Spleen (tissue), 7 donors: ENCODE measurements around the gene ZNF682.

ENCODE experiments used
- POLR2A ChIP-seq, 3 donors: fragments of 450-650 bp; IDR thresholded peaks; one replicate each; pipeline ENCODE4 v1.5.1; 2017; ENCODE audit warnings: antibody characterized with exemption in 3 of 3, mild to moderate bottlenecking in 1 of 3
- POLR2AphosphoS5 ChIP-seq, 3 donors: sonication (generic); formaldehyde crosslinking; IDR thresholded peaks; one replicate each; pipeline ENCODE4 v1.5.1; 2017; ENCODE audit warnings: antibody characterized with exemption in 3 of 3
- TF ChIP-seq, protein P1 (sequence below), 11 experiments: fragments of 200-600 bp in 7 of 11; fragments of 450-650 bp in 4 of 11; sonication (generic) in 4 of 11; IDR thresholded peaks in 8 of 11; conservative IDR thresholded peaks in 3 of 11; 1 replicate in 7 of 11; 2 replicates in 4 of 11; pipeline versions ENCODE4 v1.4.0 to v1.8.0; 2016 to 2021; ENCODE audit warnings: antibody characterized with exemption in 11 of 11, inconsistent platforms in 4 of 11, mild to moderate bottlenecking in 1 of 11
- donor health status: DM: no; HTN: no; CAD: no; lungs with moderate emphysema.
- donor health status: DM: no; HTN: no; CAD: no.
- donor health status: DM: no; HTN: no; CAD: no.

DNA sequence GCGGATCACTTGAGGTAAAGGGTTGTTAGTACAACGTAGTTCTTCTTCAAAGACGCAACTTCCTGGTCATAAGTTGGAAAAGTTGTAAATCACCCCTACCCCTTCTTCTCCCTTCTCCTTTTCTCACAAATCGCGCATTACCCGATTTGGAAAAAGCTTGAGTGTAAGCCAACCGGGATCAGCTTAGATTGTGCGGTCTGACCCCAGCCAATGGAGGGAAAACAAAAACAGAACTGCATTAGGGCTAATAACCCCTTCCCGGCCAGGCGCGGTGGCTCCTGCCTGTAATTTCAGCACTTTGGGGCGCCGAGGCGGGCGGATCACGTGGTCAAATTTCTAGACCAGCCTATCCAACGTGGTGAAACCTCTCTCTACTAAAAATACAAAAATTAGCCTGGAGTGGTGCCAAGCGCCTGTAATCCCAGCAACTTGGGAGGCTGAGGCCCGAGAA lies 39.3 kb upstream of the ZNF682 start:
- TF ChIP-seq, protein P1, sequence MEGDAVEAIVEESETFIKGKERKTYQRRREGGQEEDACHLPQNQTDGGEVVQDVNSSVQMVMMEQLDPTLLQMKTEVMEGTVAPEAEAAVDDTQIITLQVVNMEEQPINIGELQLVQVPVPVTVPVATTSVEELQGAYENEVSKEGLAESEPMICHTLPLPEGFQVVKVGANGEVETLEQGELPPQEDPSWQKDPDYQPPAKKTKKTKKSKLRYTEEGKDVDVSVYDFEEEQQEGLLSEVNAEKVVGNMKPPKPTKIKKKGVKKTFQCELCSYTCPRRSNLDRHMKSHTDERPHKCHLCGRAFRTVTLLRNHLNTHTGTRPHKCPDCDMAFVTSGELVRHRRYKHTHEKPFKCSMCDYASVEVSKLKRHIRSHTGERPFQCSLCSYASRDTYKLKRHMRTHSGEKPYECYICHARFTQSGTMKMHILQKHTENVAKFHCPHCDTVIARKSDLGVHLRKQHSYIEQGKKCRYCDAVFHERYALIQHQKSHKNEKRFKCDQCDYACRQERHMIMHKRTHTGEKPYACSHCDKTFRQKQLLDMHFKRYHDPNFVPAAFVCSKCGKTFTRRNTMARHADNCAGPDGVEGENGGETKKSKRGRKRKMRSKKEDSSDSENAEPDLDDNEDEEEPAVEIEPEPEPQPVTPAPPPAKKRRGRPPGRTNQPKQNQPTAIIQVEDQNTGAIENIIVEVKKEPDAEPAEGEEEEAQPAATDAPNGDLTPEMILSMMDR (IDR thresholded peaks at IDR 0.05 in 8 of 11, conservative IDR thresholded peaks at IDR 0.05 in 3 of 11) = no peak
- TF ChIP-seq POLR2A (IDR thresholded peaks at IDR 0.05) = no peak
- no peak for TF ChIP-seq POLR2AphosphoS5 (IDR thresholded peaks at IDR 0.05)
